ENCODE results near the gene CTNNA2. TPM values are rescaled to one million over a fixed set of nuclear protein-coding genes. Genes with fewer than 3 reads are reported as not detected.

CTNNA2 gene
- total RNA-seq, 6 experiments from 2014 or later = 0.44 TPM; not detected in 5

DNA sequence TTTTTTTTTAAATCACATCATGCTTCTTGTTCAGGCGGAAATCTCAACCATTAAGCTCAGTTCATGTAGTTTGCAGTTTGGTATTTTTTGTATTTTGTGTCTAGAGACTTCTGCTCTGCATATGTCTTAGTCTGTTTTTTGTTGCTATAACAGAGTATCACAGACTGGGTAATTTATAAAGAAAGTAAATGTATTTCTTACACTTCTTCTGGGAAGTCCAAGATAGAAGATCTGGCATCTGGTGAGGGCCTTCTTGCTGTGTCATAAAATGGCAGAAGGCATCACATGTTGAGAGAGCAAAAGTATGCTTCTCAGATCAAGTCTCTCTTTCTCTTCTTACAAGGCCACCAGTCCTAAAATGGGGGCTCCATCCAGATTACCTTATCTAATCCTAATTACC is 208.2 kb downstream of the CTNNA2 start:
- no peaks in the 10 kb centered on the region for H3K4me1 ChIP-seq
- no peak for DNase-seq
- no peaks in the 10 kb centered on the region for H3K27me3 ChIP-seq
- no peak overlapping the region for H3K27ac ChIP-seq
- no peak for TF ChIP-seq POLR2A (IDR thresholded peaks at IDR 0.05)
- TF ChIP-seq, protein P1, sequence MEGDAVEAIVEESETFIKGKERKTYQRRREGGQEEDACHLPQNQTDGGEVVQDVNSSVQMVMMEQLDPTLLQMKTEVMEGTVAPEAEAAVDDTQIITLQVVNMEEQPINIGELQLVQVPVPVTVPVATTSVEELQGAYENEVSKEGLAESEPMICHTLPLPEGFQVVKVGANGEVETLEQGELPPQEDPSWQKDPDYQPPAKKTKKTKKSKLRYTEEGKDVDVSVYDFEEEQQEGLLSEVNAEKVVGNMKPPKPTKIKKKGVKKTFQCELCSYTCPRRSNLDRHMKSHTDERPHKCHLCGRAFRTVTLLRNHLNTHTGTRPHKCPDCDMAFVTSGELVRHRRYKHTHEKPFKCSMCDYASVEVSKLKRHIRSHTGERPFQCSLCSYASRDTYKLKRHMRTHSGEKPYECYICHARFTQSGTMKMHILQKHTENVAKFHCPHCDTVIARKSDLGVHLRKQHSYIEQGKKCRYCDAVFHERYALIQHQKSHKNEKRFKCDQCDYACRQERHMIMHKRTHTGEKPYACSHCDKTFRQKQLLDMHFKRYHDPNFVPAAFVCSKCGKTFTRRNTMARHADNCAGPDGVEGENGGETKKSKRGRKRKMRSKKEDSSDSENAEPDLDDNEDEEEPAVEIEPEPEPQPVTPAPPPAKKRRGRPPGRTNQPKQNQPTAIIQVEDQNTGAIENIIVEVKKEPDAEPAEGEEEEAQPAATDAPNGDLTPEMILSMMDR (IDR thresholded peaks at IDR 0.05) = no peak
- ATAC-seq = no peak
- 27% methylated on average over 1 of the region's 1 CpG for whole genome bisulfite sequencing (ENCODE audit: insufficient coverage, low coverage, low lambda C conversion rate, missing lambda C conversion rate)
- H3K36me3 ChIP-seq = no peaks in the 10 kb centered on the region
- H3K4me3 ChIP-seq = no peak overlapping the region
- H3K9me3 ChIP-seq = no peaks in the 10 kb centered on the region
- intact Hi-C loops (cut with DNase I) = no loop called here

DNA sequence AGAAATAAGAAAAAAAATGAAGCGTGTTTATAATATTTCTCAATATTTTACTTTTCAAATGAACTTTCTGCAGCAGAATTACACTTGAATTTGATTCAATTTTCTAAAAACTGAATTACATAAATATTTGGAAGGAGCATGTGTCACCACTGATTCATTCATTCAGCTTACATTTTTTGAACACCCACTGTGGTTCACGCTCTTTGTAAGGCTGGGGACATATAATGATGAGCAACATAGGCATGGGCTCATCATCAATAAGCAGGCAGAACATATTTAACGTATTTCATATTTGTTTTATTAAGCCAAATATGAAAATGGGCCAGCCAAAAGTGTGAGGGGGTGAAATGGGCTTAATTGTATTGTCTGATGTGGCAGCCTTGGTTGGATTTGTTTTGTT is 209.1 kb downstream of the CTNNA2 start:
- Histone ChIP-seq H3K27ac (no peak overlapping the region), H3K4me1 (no peaks in the 10 kb centered on the region), H3K27me3 (no peaks in the 10 kb centered on the region), H3K36me3 (no peaks in the 10 kb centered on the region), H3K9me3 (no peaks in the 10 kb centered on the region), H3K4me3 (no peak overlapping the region)
- intact Hi-C loops (cut with DNase I) = no loop called here
- DNase-seq (no peak), ATAC-seq (no peak)
- TF ChIP-seq, protein P1 (IDR thresholded peaks at IDR 0.05) = no peak
- TF ChIP-seq POLR2A (IDR thresholded peaks at IDR 0.05) = no peak
- 29% methylated on average over 3 of the region's 3 CpGs for WGBS (ENCODE audit: insufficient coverage, low coverage, low lambda C conversion rate, missing lambda C conversion rate)

GRCh38 chr2:79723830-79724229 is 211.0 kb downstream of the CTNNA2 start:
- Histone ChIP-seq H3K27ac (no peak overlapping the region), H3K27me3 (no peaks in the 10 kb centered on the region), H3K4me1 (no peaks in the 10 kb centered on the region), H3K36me3 (no peaks in the 10 kb centered on the region), H3K9me3 (no peaks in the 10 kb centered on the region), H3K4me3 (no peak overlapping the region)
- intact Hi-C loops (cut with DNase I) = no loop called here
- ATAC-seq = no peak
- no peak for DNase-seq
- 53% methylated on average over 2 of the region's 2 CpGs for WGBS (ENCODE audit: insufficient coverage, low coverage, low lambda C conversion rate, missing lambda C conversion rate)
- TF ChIP-seq POLR2A (IDR thresholded peaks at IDR 0.05) = no peak
- TF ChIP-seq, protein P1 (IDR thresholded peaks at IDR 0.05) = no peak

- ATAC-seq (no peak), DNase-seq (no peak)
- TF ChIP-seq, protein P1 (IDR thresholded peaks at IDR 0.05) = no peak
- TF ChIP-seq POLR2A (IDR thresholded peaks at IDR 0.05) = no peak
- 41% methylated on average over 1 of the region's 1 CpG for WGBS (ENCODE audit: insufficient coverage, low coverage, low lambda C conversion rate, missing lambda C conversion rate)
- no peak overlapping the region for H3K27ac ChIP-seq
- H3K4me1 ChIP-seq = no peaks in the 10 kb centered on the region
- no peaks in the 10 kb centered on the region for H3K36me3 ChIP-seq
- intact Hi-C loops (cut with DNase I) = no loop called here
- no peaks in the 10 kb centered on the region for H3K27me3 ChIP-seq
- H3K4me3 ChIP-seq = no peak overlapping the region
- peaks cover 0 to 5% (median 0%) of the 10 kb centered on the region in 4 donors for H3K9me3 ChIP-seq
Observed at GRCh38 chr2:79729532-79729931, 216.7 kb downstream of the CTNNA2 start.

DNA sequence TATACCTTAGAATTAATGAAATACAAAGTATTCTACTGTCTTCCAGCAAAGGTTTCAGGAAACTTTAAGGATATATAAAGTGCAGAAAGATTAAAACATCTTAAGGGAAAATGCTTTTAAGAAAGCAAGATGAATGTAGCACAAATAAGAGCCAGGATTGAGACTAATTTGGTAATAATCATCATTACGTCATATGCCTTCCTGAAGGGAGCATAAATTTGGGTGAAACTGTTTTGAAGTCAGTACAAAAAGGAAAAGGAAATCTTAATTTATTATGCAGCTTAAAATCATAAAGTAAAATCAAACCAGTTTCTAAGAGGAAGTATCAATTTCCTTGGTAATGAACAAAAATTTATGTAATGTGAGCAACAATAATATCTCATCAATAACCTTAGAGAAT is 221.7 kb downstream of the CTNNA2 start:
- Histone ChIP-seq H3K4me1 (no peaks in the 10 kb centered on the region), H3K36me3 (no peaks in the 10 kb centered on the region), H3K27me3 (no peaks in the 10 kb centered on the region), H3K9me3 (peaks cover 0 to 5% (median 0%) of the 10 kb centered on the region in 4 donors), H3K27ac (no peak overlapping the region), H3K4me3 (no peak overlapping the region)
- TF ChIP-seq, protein P1 (IDR thresholded peaks at IDR 0.05) = no peak
- TF ChIP-seq POLR2A (IDR thresholded peaks at IDR 0.05) = no peak
- ATAC-seq = no peak
- DNase-seq = no peak
- intact Hi-C loops (cut with DNase I) = no loop called here
- WGBS (ENCODE audit: insufficient coverage, low coverage, low lambda C conversion rate, missing lambda C conversion rate) = 20% methylated on average over 1 of the region's 1 CpG

Measured in right lobe of liver (tissue), 6 donors.